ENCODE results near the gene OARD1. TPM values are rescaled to one million over a fixed set of nuclear protein-coding genes. Genes with fewer than 3 reads are reported as not detected.

Gene OARD1
- total and polyA plus RNA-seq, 7 experiments from 2014 or later = 31.1 to 55.8 (median 44.6) TPM

DNA sequence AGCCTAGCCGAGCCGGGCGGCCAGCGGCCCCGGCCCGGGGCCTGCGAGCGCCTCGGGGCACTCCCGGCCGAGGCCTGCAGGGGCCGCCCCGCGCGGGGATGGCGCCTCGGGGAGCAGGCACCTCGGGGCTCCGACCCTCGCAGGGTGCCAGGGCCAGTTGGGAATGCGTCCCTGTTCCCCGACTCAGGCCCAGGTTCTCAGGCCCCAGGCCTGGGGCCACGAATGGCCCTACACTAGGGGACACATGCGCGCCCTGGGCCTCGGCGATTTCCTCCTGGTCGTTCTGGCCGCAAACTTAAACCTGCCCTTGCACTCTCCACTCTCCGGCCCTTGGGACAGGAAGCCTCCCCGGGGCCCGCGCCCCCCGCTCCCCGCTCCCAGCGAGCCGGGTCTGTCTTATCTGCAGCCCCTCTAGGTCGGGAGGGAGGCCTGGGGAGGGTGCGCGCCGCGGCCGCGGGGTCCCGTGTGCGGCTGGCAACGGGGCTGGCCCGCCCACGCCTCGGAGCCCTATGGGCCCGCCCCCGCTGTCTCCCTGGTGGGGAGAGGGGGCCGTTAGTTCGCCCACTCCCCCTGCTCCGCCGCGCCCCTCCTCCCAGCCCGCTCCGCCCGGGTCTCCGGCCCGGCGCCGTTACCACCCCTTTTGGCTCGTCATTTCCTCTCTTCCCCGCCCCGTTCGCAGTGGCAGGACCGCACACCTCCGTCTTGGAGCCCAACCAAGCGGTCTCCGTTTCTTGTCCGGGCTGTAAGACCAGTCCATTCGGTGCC is 1.2 kb upstream of the OARD1 start:
- peak; percentile 64 to 84 (median 77) for DNase-seq
- Mint-ChIP-seq H3K9me3 (peaks cover 0 to 6% (median 0%) of the 10 kb centered on the region in 11 donors), H3K27ac (peak overlapping the region; percentile 94 to 99 (median 95)), H3K4me1 (peaks cover 39 to 70% (median 63%) of the 10 kb centered on the region in 7 donors), H3K4me3 (peak overlapping the region; percentile 88 to 98 (median 96)), H3K36me3 (peaks cover 0 to 23% (median 5%) of the 10 kb centered on the region in 5 donors), H3K27me3 (peaks cover 0 to 5% (median 0%) of the 10 kb centered on the region in 5 donors)
- H3K4me3 ChIP-seq (ENCODE audit: low read length) = peak overlapping the region; percentile 78
- CTCF ChIA-PET = interaction anchor here (0.8 kb wide), 1 partner anchor 10 kb away, joined by 3 read pairs; no protein-coding TSS in a partner anchor
- peak; percentile 14 for ATAC-seq
- peak overlapping the region; percentile 95 for H3K27ac ChIP-seq (ENCODE audit: low read depth, low read length)
- POLR2A ChIA-PET = interaction anchor here (0.8 to 1.7 kb wide), 8 partner anchors 9 to 246 kb away, joined by 3 to 8 read pairs (median 5); partner anchors contain the start of gene TREML2
- H3K36me3 ChIP-seq (ENCODE audit: control insufficient read depth in 2 of 3, insufficient read depth in 3 of 3, low read length in 3 of 3) = peaks cover 0 to 17% (median 0%) of the 10 kb centered on the region in 3 experiments
- H3K27me3 ChIP-seq (ENCODE audit: control insufficient read depth in 2 of 2, insufficient read depth in 2 of 2, low read length in 2 of 2) = no peaks in the 10 kb centered on the region
- intact Hi-C loops (cut with micrococcal nuclease) = loop anchor here (1.0 to 10.0 kb wide), 15 partner anchors 109 to 1959 kb away; partner anchors contain the start of genes TBCC (in 2 of the 2), TFEB (in 2 of the 2), FOXP4 (in 1 of the 2) and KCNK5 (in 1 of the 2)
- peaks cover 30% of the 10 kb centered on the region in 2 donors for H3K4me1 ChIP-seq (ENCODE audit: control insufficient read depth in 2 of 2, insufficient read depth in 2 of 2, low read length in 2 of 2)
- no peaks in the 10 kb centered on the region for H3K9me3 ChIP-seq (ENCODE audit: control insufficient read depth in 2 of 3, low read length in 3 of 3)

- Mint-ChIP-seq H3K27ac (peak within 1 kb of the TSS; percentile 95 to 99 (median 97)), H3K27me3 (peaks cover 0 to 5% (median 0%) of the 10 kb centered on the region in 5 donors), H3K4me1 (peaks cover 39 to 64% (median 57%) of the 10 kb centered on the region in 7 donors), H3K9me3 (peaks cover 0 to 6% (median 0%) of the 10 kb centered on the region in 11 donors), H3K4me3 (peak within 1 kb of the TSS; percentile 90 to 98 (median 96)), H3K36me3 (peaks cover 0 to 25% (median 5%) of the 10 kb centered on the region in 5 donors)
- no peaks in the 10 kb centered on the region for H3K9me3 ChIP-seq (ENCODE audit: control insufficient read depth in 2 of 3, low read length in 3 of 3)
- intact Hi-C loops (cut with micrococcal nuclease) = loop anchor here (1.0 to 10.0 kb wide), 22 partner anchors 45 to 1958 kb away; partner anchors contain the start of genes FOXP4 (in 2 of the 2), SAYSD1 (in 2 of the 2), TBCC (in 2 of the 2) and TFEB (in 2 of the 2)
- peak; percentile 80 for ATAC-seq
- DNase-seq = peak in 2 of 9 donors; percentile 100
- peaks cover 30% of the 10 kb centered on the region in 2 donors for H3K4me1 ChIP-seq (ENCODE audit: control insufficient read depth in 2 of 2, insufficient read depth in 2 of 2, low read length in 2 of 2)
- H3K36me3 ChIP-seq (ENCODE audit: control insufficient read depth in 2 of 3, insufficient read depth in 3 of 3, low read length in 3 of 3) = peaks cover 0 to 22% (median 0%) of the 10 kb centered on the region in 3 experiments
- H3K27ac ChIP-seq (ENCODE audit: low read depth, low read length) = peak within 1 kb of the TSS; percentile 95
- ChIA-PET CTCF (interaction anchor here (0.8 to 1.1 kb wide), 2 partner anchors 11 to 45 kb away, joined by 3 to 5 read pairs; no protein-coding TSS in a partner anchor), POLR2A (interaction anchor here (0.8 to 1.7 kb wide), 10 partner anchors 9 to 714 kb away, joined by 3 to 8 read pairs (median 4); partner anchors contain the start of genes TOMM6 and TREML2)
- H3K4me3 ChIP-seq (ENCODE audit: low read length) = peak within 1 kb of the TSS; percentile 78
- H3K27me3 ChIP-seq (ENCODE audit: control insufficient read depth in 2 of 2, insufficient read depth in 2 of 2, low read length in 2 of 2) = no peaks in the 10 kb centered on the region
These were observed 663 bp upstream of the OARD1 start, which contains the start of gene NFYA for GRCh38 chr6:41072836-41073202. NFYA (plus strand) TSS chr6:41072974; CDS start chr6:41079090, 6,116 bp downstream.

DNA sequence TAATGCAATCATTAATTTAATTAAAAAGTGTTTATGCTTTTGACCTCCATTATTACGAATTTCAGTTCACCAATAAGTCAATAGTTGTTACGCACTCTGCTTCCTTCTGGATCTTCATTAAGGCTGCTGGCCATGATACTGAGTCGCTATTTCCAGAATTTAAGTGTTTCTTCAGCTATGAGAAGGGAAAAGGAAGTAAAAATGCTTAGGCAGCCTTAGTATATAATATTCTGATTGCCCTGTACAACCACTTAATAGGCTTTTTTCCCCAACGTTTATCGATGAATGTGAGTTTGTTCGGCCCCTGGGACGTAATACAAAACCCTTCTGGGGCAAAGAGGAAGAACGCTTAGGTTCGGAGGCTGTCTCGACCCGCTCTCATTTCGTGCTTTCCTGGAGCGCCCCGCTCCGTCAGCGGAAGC is 644 bp downstream of the OARD1 start:
- H3K4me1 Mint-ChIP-seq = peaks cover 44 to 68% (median 62%) of the 10 kb centered on the region in 7 donors
- H3K27me3 Mint-ChIP-seq = peaks cover 0 to 5% (median 0%) of the 10 kb centered on the region in 5 donors

DNA sequence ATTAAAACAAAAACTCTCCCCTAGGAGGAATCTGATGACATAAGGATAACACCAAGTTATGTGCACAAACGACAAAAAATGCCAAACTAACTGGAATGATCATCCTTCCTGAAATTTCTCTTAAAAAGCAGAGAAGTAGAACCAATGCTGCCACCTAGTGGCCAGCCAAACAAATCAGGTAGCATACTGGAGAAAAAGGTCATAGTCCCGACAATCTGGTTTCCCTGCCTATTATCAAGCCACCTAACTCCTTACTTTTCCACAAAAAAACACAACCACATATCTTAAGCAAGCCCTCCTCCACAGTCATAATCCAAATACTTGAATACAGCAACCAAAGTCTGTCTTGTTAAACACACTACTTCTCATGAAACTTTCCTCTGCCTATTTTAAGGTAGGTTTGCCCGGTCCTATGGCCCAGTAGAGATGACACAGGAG is 5.3 kb downstream of the OARD1 start:
- no peaks in the 10 kb centered on the region for H3K27me3 ChIP-seq (ENCODE audit: control insufficient read depth in 2 of 2, insufficient read depth in 2 of 2, low read length in 2 of 2)
- H3K27ac Mint-ChIP-seq = peak overlapping the region in 6 of 9 donors; percentile 1 to 79 (median 28)
- POLR2A ChIA-PET = interaction anchor here (0.6 to 0.7 kb wide), 2 partner anchors 28 to 41 kb away, joined by 3 read pairs; no protein-coding TSS in a partner anchor
- ATAC-seq (no peak), DNase-seq (peak; percentile 26 to 62 (median 51))
- no peaks in the 10 kb centered on the region for H3K9me3 ChIP-seq (ENCODE audit: control insufficient read depth in 2 of 3, low read length in 3 of 3)
- H3K36me3 ChIP-seq (ENCODE audit: control insufficient read depth in 2 of 3, insufficient read depth in 3 of 3, low read length in 3 of 3) = peaks cover 5 to 67% (median 9%) of the 10 kb centered on the region in 3 experiments
- peaks cover 5 to 9% of the 10 kb centered on the region in 2 donors for H3K4me1 ChIP-seq (ENCODE audit: control insufficient read depth in 2 of 2, insufficient read depth in 2 of 2, low read length in 2 of 2)
- H3K36me3 Mint-ChIP-seq = peaks cover 21 to 52% (median 26%) of the 10 kb centered on the region in 5 donors
- CTCF ChIA-PET = interaction anchor here (1.0 to 1.6 kb wide), 2 partner anchors 15 to 17 kb away, joined by 3 read pairs; no protein-coding TSS in a partner anchor
- intact Hi-C loops (cut with micrococcal nuclease) = loop anchor here (1.0 to 5.0 kb wide), 3 partner anchors 39 to 1720 kb away; no protein-coding TSS in a partner anchor
- no peak overlapping the region for H3K4me3 Mint-ChIP-seq
- no peak overlapping the region for H3K27ac ChIP-seq (ENCODE audit: low read depth, low read length)
- peaks cover 21 to 46% (median 38%) of the 10 kb centered on the region in 7 donors for H3K4me1 Mint-ChIP-seq
- H3K9me3 Mint-ChIP-seq = no peaks in the 10 kb centered on the region
- H3K27me3 Mint-ChIP-seq = no peaks in the 10 kb centered on the region
- no peak overlapping the region for H3K4me3 ChIP-seq (ENCODE audit: low read length)

More for the DNA sequence above, 644 bp downstream of the OARD1 start:
- Histone ChIP-seq H3K36me3 (ENCODE audit: control insufficient read depth in 2 of 3, insufficient read depth in 3 of 3, low read length in 3 of 3) (peaks cover 0 to 30% (median under 1%) of the 10 kb centered on the region in 3 experiments), H3K9me3 (ENCODE audit: control insufficient read depth in 2 of 3, low read length in 3 of 3) (no peaks in the 10 kb centered on the region), H3K27me3 (ENCODE audit: control insufficient read depth in 2 of 2, insufficient read depth in 2 of 2, low read length in 2 of 2) (no peaks in the 10 kb centered on the region), H3K4me3 (ENCODE audit: low read length) (peak overlapping the region; percentile 78), H3K4me1 (ENCODE audit: control insufficient read depth in 2 of 2, insufficient read depth in 2 of 2, low read length in 2 of 2) (peaks cover 30% of the 10 kb centered on the region in 2 donors), H3K27ac (ENCODE audit: low read depth, low read length) (peak overlapping the region; percentile 95)
- Mint-ChIP-seq H3K27ac (peak overlapping the region; percentile 95 to 99 (median 97)), H3K9me3 (peaks cover 0 to 6% (median 0%) of the 10 kb centered on the region in 11 donors), H3K36me3 (peaks cover 10 to 36% (median 18%) of the 10 kb centered on the region in 5 donors), H3K4me3 (peak overlapping the region; percentile 90 to 97 (median 96))
- DNase-seq (no peak), ATAC-seq (no peak)
- CTCF ChIA-PET = interaction anchor here (0.7 to 1.5 kb wide), 3 partner anchors 8 to 73 kb away, joined by 3 to 4 read pairs (median 4); no protein-coding TSS in a partner anchor
- POLR2A ChIA-PET = interaction anchor here (0.6 to 1.1 kb wide), 6 partner anchors 11 to 43 kb away, joined by 3 to 4 read pairs (median 3); no protein-coding TSS in a partner anchor
- intact Hi-C loops (cut with micrococcal nuclease) = loop anchor here (1.0 to 10.0 kb wide), 8 partner anchors 247 to 1941 kb away; partner anchors contain the start of genes TBCC (in 2 of the 2), FOXP4 (in 1 of the 2), KCNK5 (in 1 of the 2) and KLHDC3 (in 1 of the 2)

GRCh38 chr6:41065550-41066026 is 6.6 kb downstream of the OARD1 start:
- Mint-ChIP-seq H3K4me1 (peaks cover 15 to 34% (median 26%) of the 10 kb centered on the region in 7 donors), H3K36me3 (peaks cover 25 to 57% (median 27%) of the 10 kb centered on the region in 5 donors), H3K4me3 (no peak overlapping the region), H3K9me3 (no peaks in the 10 kb centered on the region), H3K27ac (no peak overlapping the region), H3K27me3 (no peaks in the 10 kb centered on the region)
- intact Hi-C loops (cut with micrococcal nuclease) = loop anchor here in 1 of 2 donors (5.0 kb wide), 1 partner anchor 1718 kb away; no protein-coding TSS in a partner anchor
- ChIA-PET POLR2A (interaction anchor here (0.6 kb wide), 1 partner anchor 134 kb away, joined by 3 read pairs; no protein-coding TSS in a partner anchor), CTCF (interaction anchor here (0.7 to 1.2 kb wide), 7 partner anchors 9 to 63 kb away, joined by 3 to 8 read pairs (median 3); partner anchors contain the start of genes APOBEC2 and TSPO2)
- Histone ChIP-seq H3K4me1 (ENCODE audit: control insufficient read depth in 2 of 2, insufficient read depth in 2 of 2, low read length in 2 of 2) (peaks cover 0 to 1% of the 10 kb centered on the region in 2 donors), H3K9me3 (ENCODE audit: control insufficient read depth in 2 of 3, low read length in 3 of 3) (no peaks in the 10 kb centered on the region), H3K27me3 (ENCODE audit: control insufficient read depth in 2 of 2, insufficient read depth in 2 of 2, low read length in 2 of 2) (no peaks in the 10 kb centered on the region), H3K27ac (ENCODE audit: low read depth, low read length) (no peak overlapping the region), H3K36me3 (ENCODE audit: control insufficient read depth in 2 of 3, insufficient read depth in 3 of 3, low read length in 3 of 3) (peaks cover 5 to 80% (median 9%) of the 10 kb centered on the region in 3 experiments), H3K4me3 (ENCODE audit: low read length) (no peak overlapping the region)
- DNase-seq (no peak), ATAC-seq (no peak)
